Hematopoietic multipotent progenitor cell treated with erythropoietin and hydrocortisone succinate and interleukin-3 and kit ligand, for 8 days (in vitro differentiated cells): ENCODE data around the gene RC3H1.
A peak's percentile ranks its signal among the peaks of the same experiment; 100 is the strongest.
"Not testable (repeated sequence)": the region's sequence is repeated elsewhere in the genome, so short reads cannot be mapped to it uniquely, and the experiment has no call there.

Experiments used
- DNase-seq: peaks from one replicate; pipeline ENCODE4 v3.0.0-alpha.2; 2015

RC3H1 gene

DNA sequence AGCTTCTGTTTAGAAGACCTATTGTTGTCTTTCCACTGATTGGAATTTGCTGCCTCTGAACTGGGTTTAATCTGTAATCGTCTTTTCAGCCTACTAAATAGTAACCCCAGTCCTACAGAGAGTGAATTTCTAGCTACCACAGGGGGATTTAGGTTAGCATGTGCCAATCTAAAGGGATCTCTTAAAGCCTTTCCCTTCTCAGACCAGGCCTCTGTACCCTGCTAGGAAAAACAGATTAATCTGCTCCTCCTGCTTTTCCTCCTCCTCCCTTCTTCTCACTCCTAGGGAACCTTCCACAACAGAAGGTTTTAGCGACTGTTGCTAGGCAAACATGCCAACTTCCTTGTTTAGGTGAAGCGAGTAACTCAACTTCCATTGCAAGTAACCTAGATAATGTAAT lies 1.3 kb upstream of the RC3H1 start:
- DNase-seq = peak; percentile 36

GRCh38 chr1:174022976-174023277 lies 770 bp upstream of the RC3H1 start:
- no peak for DNase-seq

GRCh38 chr1:174021591-174022079 lies 522 bp downstream of the RC3H1 start:
- DNase-seq = peak; percentile 47

GRCh38 chr1:174018565-174018964 lies 3.6 kb downstream of the RC3H1 start:
- DNase-seq = no peak

- DNase-seq = no peak
Measured at GRCh38 chr1:174017231-174017970, 4.8 kb downstream of the RC3H1 start.

DNA sequence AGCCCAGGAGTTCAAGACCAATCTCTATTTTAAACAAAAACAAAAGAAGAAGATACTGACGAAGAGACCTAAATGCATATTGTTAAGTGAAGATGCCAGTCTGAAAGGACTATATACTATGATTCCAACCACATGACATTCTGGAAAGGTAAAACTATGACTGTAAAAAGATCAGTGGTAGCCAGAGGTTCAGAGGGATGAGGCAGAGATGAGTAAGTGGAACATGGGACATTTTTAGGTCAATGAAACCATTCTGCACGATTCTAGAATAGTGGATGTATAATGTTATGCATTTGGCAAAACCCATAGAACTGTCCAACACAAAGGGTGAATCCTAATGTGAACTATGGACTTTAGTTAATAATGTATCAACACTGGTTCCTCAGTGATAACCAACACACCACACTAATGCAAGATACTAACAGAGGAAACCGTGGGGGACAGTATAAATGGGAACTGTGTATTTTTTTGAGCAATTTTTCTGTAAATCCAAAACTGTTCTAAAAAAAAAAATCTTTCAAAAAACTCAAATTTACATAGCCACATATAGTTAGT lies 8.2 kb downstream of the RC3H1 start:
- no peak for DNase-seq

- DNase-seq = peak; percentile 20
Measured at GRCh38 chr1:174008979-174009378, 13.2 kb downstream of the RC3H1 start.

DNA sequence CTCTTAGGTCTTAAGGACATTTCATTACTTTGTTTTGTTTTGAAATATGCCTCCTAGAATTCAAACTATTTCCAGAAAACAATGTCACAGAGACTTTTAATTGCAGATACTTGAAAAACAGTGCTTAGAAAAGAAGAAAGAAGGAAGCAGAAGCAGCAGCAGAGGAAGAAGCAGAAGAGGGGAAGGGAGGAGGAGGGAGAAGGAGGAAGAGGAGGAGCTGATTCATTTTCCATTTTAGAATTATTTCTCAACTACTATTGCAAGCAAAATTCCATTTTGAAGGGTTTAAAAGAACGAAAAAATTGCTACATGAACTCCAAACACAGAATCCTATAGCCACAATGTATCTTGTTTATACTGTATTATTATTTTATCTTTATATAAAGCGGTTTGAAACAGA lies 13.9 kb downstream of the RC3H1 start:
- DNase-seq = no peak

DNA sequence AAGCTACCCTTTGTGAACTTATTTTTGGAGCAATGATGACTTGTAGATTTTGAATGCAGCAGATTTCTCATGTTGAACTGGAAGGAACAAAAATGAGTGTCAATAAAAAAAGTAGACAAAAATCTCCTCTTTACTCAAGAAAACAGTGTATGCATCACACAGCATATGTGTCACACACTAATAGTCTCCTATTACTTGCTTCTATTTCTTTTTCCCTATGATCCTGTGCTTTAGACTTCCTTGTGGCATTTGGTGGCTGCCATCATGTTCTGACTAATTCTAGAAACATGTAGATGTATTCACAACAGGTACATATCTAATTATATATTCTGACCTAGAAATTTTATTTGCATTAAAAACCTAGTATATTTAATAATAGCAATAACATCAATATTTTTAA lies 14.3 kb downstream of the RC3H1 start:
- no peak for DNase-seq

DNA sequence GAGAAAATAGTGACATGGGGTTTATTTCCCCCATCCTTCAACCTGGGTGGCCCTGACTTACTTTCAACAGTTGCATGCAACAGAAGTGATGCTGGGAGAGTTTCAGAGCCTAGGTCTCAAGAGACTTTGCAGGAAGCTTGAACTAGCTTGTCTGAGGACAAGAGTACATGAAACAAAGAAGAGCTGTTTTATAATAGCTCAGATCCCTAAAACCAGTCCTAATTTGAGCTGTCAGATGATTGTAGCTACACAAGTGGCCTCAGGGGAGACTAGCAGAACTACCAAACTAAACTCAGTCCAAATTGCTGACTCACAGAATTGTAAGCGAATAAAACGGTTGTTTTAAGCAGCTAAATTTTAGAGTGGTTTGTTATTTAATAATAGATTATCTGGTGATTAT lies 17.1 kb downstream of the RC3H1 start:
- no peak for DNase-seq

GRCh38 chr1:174003867-174004266 lies 18.3 kb downstream of the RC3H1 start:
- DNase-seq = no peak

DNA sequence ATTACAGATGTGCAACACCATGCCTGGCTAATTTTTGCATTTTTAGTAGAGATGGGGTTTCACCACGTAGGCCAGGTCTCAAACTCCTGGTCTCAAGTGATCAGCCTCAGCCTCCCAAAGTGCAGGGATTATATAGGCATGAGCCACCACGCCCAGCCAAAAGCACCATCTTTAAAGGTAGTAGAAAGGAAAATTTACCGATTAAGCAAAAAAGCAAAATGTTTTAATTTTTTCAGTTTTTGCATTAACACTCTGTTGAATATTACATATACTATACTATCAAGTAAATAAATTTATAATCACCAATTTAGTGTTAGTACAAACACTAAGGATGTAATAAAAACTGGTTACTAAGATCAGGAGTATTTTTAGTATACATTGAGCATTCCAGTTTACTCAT lies 20.6 kb downstream of the RC3H1 start:
- no peak for DNase-seq

- peak; percentile 75 for DNase-seq
Measured at GRCh38 chr1:174000371-174000770, 21.8 kb downstream of the RC3H1 start.

DNA sequence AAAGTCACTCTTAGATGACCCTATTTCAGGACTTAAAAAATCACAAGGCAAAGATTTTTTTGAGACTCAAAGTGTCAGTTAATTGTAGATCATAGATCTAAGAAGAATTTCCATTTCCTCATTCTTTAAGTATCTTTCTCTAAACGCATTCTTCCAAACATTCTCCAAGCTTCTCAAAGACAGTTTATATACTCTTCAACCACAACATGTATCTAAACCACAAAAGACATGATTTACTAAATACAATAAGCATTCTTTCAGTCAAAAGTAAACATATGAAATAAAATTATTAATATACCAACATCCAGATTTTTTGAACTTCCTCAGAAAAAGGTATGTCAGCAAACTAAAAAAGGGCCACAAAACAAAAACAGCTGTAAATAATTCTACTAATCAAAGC lies 24.4 kb downstream of the RC3H1 start:
- DNase-seq = no peak

GRCh38 chr1:173996995-173997394 lies 25.2 kb downstream of the RC3H1 start:
- DNase-seq = no peak

DNA sequence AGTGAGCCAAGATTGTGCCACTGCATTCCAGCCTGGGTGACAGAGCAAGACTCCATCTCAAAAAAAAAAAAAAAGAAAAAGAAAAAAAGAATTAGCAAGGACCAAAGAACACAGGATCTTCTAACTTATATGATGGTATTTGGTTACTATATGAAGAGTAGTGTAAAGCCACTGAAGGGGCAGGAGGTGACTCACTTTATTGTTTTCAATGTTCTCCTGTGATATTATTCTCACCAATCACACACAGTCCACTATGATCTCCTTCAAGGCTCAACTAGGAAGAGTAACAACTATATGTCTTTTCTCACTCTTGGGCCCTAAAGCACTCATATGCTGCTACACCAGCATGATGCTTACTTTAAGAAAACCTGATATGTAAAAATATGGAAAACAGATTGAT lies 26.7 kb downstream of the RC3H1 start:
- DNase-seq = no peak

GRCh38 chr1:173993948-173994347 lies 28.2 kb downstream of the RC3H1 start:
- not testable (repeated sequence) for DNase-seq

- DNase-seq = no peak
Measured at GRCh38 chr1:173988068-173988467, 34.1 kb downstream of the RC3H1 start.

DNA sequence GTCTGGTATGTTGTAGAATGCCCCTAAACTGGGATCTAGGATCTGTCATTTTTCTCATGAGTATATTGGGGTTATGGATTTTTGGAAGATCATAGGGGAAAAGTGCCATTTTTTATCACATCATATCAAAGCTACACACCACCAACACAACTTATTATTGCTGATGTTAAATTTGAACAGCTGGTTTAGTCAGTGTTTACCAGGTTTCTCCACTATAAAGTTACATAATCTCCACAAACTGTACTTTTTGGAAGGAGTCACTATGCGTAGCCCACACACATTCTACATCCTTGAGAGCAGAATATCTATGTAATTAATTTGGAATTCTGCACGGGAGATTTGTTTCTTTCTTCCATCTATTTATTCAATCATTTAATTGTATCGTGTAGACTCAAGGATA lies 35.2 kb downstream of the RC3H1 start:
- DNase-seq = no peak

DNA sequence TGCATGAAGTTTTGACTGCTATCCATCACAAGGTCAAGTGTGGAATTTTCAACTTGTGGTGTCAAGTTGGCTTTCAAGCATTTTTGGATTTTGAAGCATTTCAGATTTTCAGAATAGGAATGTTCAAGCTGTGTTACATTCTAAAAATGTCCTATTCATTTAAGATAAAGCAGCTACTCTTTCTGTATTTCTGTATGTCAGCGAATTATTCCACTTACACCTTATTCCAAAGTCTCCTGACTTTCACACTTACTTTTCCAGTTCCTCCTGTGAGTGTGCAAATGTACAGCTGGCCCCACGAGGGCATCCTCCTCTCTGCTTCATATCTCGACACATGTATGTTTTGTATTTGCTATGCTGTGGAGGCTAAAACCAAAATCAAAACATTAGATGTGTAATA lies 51.9 kb downstream of the RC3H1 start:
- no peak for DNase-seq

DNA sequence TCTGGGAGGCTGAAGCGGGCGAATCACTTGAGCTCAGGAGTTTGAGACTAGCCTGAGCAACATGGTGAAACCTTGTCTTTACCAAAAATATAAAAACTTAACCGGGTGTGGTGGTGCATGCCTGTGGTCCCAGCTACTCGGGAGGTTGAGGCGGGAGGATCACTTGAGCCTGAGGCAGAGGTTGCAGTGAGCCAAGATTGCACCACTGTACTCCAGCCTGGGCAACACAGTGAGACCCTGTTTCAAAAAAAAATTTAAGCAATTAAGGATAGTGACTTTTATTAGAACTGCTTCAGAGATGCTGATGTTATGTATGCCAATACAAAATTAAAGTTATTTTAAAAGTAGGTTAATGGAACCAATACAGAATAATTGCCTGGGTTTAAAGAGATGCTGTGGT lies 56.3 kb downstream of the RC3H1 start:
- DNase-seq = not testable (repeated sequence)

GRCh38 chr1:173963477-173963876 lies 58.7 kb downstream of the RC3H1 start:
- DNase-seq = no peak

- DNase-seq = peak; percentile 3
Measured at GRCh38 chr1:173960625-173961024, 61.5 kb downstream of the RC3H1 start.

DNA sequence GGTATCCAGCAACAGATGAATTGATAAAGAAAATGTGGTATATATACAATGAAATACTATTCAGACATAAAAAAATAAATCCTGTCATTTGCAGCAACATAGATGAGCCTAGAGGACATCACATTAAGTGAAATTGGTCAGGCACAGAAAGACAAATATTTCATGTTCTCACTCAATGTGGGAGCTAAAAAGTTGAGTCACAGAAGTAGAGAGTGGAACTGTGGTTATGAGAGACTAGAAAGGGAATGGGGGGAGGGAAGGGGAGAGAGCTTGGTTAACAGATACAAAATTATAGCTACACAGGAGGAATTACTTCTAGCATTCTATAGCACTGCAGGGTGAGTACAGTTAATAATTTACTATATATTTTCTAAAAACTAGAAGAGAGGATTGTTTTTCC lies 68.0 kb downstream of the RC3H1 start:
- DNase-seq = no peak

DNA sequence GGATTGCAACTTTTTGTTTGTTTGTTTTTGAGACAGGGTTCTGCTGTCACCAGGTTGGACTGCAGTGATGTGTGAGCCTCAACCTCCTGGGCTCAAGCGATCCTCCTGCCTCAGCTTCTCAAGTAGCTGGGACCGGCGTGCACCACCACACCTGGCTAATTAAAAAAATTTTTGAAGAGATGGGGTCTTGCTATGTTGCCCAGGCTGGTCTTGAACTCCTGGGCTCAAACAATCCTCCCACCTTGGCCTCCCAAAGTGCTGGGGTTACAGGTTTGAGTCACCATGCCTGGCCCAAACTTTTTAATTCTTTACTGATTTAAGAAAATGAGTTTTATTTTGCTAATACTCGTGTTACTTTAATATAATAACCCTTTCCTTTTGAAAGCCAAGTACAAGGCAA lies 73.6 kb downstream of the RC3H1 start:
- DNase-seq = no peak
